SU-DHL-6 (cell line): ENCODE results near the gene SYNDIG1.

Experiments used
- H2AFZ ChIP-seq: fragments of 200-600 bp; sonication (generic); 2 replicates; pipeline ENCODE4 v1.6.1; 2014; ENCODE audit warnings: low read depth, mild to moderate bottlenecking, moderate library complexity, mixed read lengths, antibody characterized with exemption, low read length; ENCODE audit not compliant: severe bottlenecking
- H3F3A ChIP-seq: fragments of 200-600 bp; shearing (Covaris generic); 2 replicates; pipeline ENCODE4 v1.6.0; 2016; ENCODE audit warnings: antibody characterized with exemption, mild to moderate bottlenecking; ENCODE audit not compliant: insufficient read depth
- H3K27ac ChIP-seq: fragments of 200-600 bp; sonication (generic); 2 replicates; pipeline ENCODE4 v1.5.1; 2016; ENCODE audit warnings: low read depth, mild to moderate bottlenecking, low read length, moderate library complexity, mixed read lengths
- H3K27me3 ChIP-seq: fragments of 200-600 bp; sonication (generic), shearing (Covaris generic); 2 replicates; pipeline ENCODE4 v1.6.0; 2014; ENCODE audit warnings: mild to moderate bottlenecking, low read length
- H3K36me3 ChIP-seq: fragments of 200-600 bp; sonication (generic); 2 replicates; pipeline ENCODE4 v1.6.1; 2014; ENCODE audit warnings: mild to moderate bottlenecking, low read length, mixed read lengths
- H3K4me2 ChIP-seq: fragments of 300-600, 200-600 bp; shearing (Covaris generic), sonication (generic); 2 replicates; pipeline ENCODE4 v1.6.0; 2014; ENCODE audit warnings: low read length, low read depth, mild to moderate bottlenecking; ENCODE audit not compliant: poor library complexity, severe bottlenecking
- H3K4me3 ChIP-seq: fragments of 200-600 bp; sonication (generic); 2 replicates; pipeline ENCODE4 v1.5.1; 2014; ENCODE audit warnings: antibody characterized with exemption, low read length, mild to moderate bottlenecking, mixed read lengths; ENCODE audit not compliant: insufficient read depth, poor library complexity, severe bottlenecking
- H3K79me2 ChIP-seq: fragments of 200-600 bp; sonication (generic); 2 replicates; pipeline ENCODE4 v1.6.1; 2014; ENCODE audit warnings: mild to moderate bottlenecking, low read length, moderate library complexity; ENCODE audit not compliant: insufficient read depth
- H3K9ac ChIP-seq: fragments of 200-600 bp; sonication (generic); 2 replicates; pipeline ENCODE4 v1.7.0; 2014; ENCODE audit warnings: mild to moderate bottlenecking, low read length
- H3K9me2 ChIP-seq: fragments of 200-600 bp; sonication (generic); replicated peaks from 2 replicates; pipeline ENCODE4 v1.6.1; 2014; ENCODE audit warnings: low read length; ENCODE audit not compliant: insufficient read depth
- H3K9me3 ChIP-seq: fragments of 200-600 bp; sonication (generic); 2 replicates; pipeline ENCODE4 v1.6.1; 2014; ENCODE audit warnings: low read length, mixed read lengths; ENCODE audit not compliant: insufficient read depth
- H4K20me1 ChIP-seq: fragments of 200-600 bp; sonication (generic); 2 replicates; pipeline ENCODE4 v1.6.1; 2014; ENCODE audit warnings: low read depth, mild to moderate bottlenecking, antibody characterized with exemption, low read length, moderate library complexity, mixed read lengths
- CTCF ChIP-seq: fragments of 200-600 bp; sonication (generic); IDR thresholded peaks from one replicate; pipeline ENCODE4 v1.5.1; 2017; ENCODE audit warnings: antibody characterized with exemption, mild to moderate bottlenecking, low read length, moderate library complexity; ENCODE audit not compliant: insufficient read depth, poor library complexity, severe bottlenecking
- EZH2phosphoT487 ChIP-seq: fragments of 200-600 bp; sonication (generic), shearing (Covaris generic); conservative IDR thresholded peaks from 2 replicates; pipeline ENCODE4 v1.6.1; 2018; ENCODE audit warnings: mild to moderate bottlenecking, antibody characterized with exemption, low read length, moderate library complexity, mixed read lengths

SYNDIG1 gene

GRCh38 chr20:24654425-24654824 lies 185.0 kb downstream of the SYNDIG1 start:
- no peaks in the 10 kb centered on the region for H4K20me1 ChIP-seq
- no peak overlapping the region for H2AFZ ChIP-seq
- no peak overlapping the region for H3K4me3 ChIP-seq
- no peaks in the 10 kb centered on the region for H3K9me2 ChIP-seq
- H3K9me3 ChIP-seq, result no peaks in the 10 kb centered on the region
- no peak overlapping the region for H3K4me2 ChIP-seq
- H3F3A ChIP-seq, result no peaks in the 10 kb centered on the region
- no peaks in the 10 kb centered on the region for H3K36me3 ChIP-seq
- no peaks in the 10 kb centered on the region for H3K79me2 ChIP-seq
- no peaks in the 10 kb centered on the region for H3K27me3 ChIP-seq
- TF ChIP-seq EZH2phosphoT487 (no peak), CTCF (no peak)
- no peak overlapping the region for H3K27ac ChIP-seq
- H3K9ac ChIP-seq, result no peak overlapping the region

- H4K20me1 ChIP-seq, result no peaks in the 10 kb centered on the region
Observed at GRCh38 chr20:24656391-24656790, 187.0 kb downstream of the SYNDIG1 start.

GRCh38 chr20:24657196-24657595 lies 187.8 kb downstream of the SYNDIG1 start:
- H2AFZ ChIP-seq, result no peak overlapping the region

More at GRCh38 chr20:24656391-24656790, 187.0 kb downstream of the SYNDIG1 start:
- Histone ChIP-seq H3K9me2 (no peaks in the 10 kb centered on the region), H3K79me2 (no peaks in the 10 kb centered on the region), H2AFZ (no peak overlapping the region), H3K4me2 (no peak overlapping the region), H3K27ac (no peak overlapping the region), H3K36me3 (no peaks in the 10 kb centered on the region), H3K9ac (no peak overlapping the region), H3K27me3 (no peaks in the 10 kb centered on the region), H3F3A (no peaks in the 10 kb centered on the region), H3K4me3 (no peak overlapping the region), H3K9me3 (no peaks in the 10 kb centered on the region)
- TF ChIP-seq CTCF, result no peak
- TF ChIP-seq EZH2phosphoT487, result no peak

More at GRCh38 chr20:24657196-24657595, 187.8 kb downstream of the SYNDIG1 start:
- Histone ChIP-seq H3K9me2 (no peaks in the 10 kb centered on the region), H3K9ac (no peak overlapping the region), H3K27ac (no peak overlapping the region), H3K4me2 (no peak overlapping the region), H3K9me3 (no peaks in the 10 kb centered on the region), H3F3A (no peaks in the 10 kb centered on the region), H3K27me3 (no peaks in the 10 kb centered on the region), H3K4me3 (no peak overlapping the region), H3K36me3 (no peaks in the 10 kb centered on the region), H4K20me1 (no peaks in the 10 kb centered on the region), H3K79me2 (no peaks in the 10 kb centered on the region)
- TF ChIP-seq EZH2phosphoT487 (no peak), CTCF (no peak)
